Pancreas (tissue), 10 donors: ENCODE results near the gene PIGV. TPM values are rescaled to one million over a fixed set of nuclear protein-coding genes. Genes with fewer than 3 reads are reported as not detected.

ENCODE experiments used
- ATAC-seq, 4 donors: fragments of 200-7000 bp; cut with Tn5 transposase; one replicate each; pipeline versions ENCODE4 v1.8.0 to v1.9.1; 2020; ENCODE audit warnings: mild to moderate bottlenecking in 4 of 4, moderate library complexity in 4 of 4
- DNase-seq, 6 donors: peaks; one replicate each; pipeline ENCODE4 v3.0.0-alpha.2; 2020
- FAIRE-seq: peaks from 2 replicates; lab custom pipeline; 2012; peaks lifted over from hg19 to GRCh38; lab: Jason Lieb, UNC
- H3K27ac ChIP-seq, 4 donors: fragments of 200-600 bp; sonication (generic); 1 replicate in 3 of 4; 2 replicates in 1 of 4; pipeline versions ENCODE4 v1.5.0 to v1.8.0; 2020
- H3K27me3 ChIP-seq, 4 donors: fragments of 200-600 bp; one replicate each; pipeline ENCODE4 v1.8.0; 2021
- H3K36me3 ChIP-seq, 3 donors: fragments of 200-600 bp; sonication (generic) in 1 of 3; one replicate each; pipeline versions ENCODE4 v1.5.0 to v1.8.0; 2020 to 2021
- H3K4me1 ChIP-seq, 3 donors: fragments of 200-600 bp; one replicate each; pipeline ENCODE4 v1.8.0; 2021
- H3K4me3 ChIP-seq, 4 donors: fragments of 200-600 bp; sonication (generic) in 2 of 4; one replicate each; pipeline versions ENCODE4 v1.5.0 to v1.8.0; 2020 to 2021
- H3K9me3 ChIP-seq, 4 donors: fragments of 200-600 bp; one replicate each; pipeline ENCODE4 v1.8.0; 2021
- CTCF ChIP-seq, 4 donors: fragments of 200-600 bp; sonication (generic) in 3 of 4; IDR thresholded peaks; one replicate each; pipeline versions ENCODE4 v1.5.0 to v1.8.0; 2021; ENCODE audit warnings: antibody characterized with exemption in 4 of 4
- WGBS, 2 donors: extraction: QIAGEN DNeasy Blood & Tissue Kit; methylation state at CpG; one replicate each; pipeline ENCODE4 v1.1.7; 2013; 5-methylcytosine and 5-hydroxymethylcytosine counted together
- intact Hi-C, 3 donors: fragments of 100-400 bp; cut with DNase I; formaldehyde crosslinking; loops; one replicate each; pipeline versions ENCODE4 v1.11.1 to v1.14.2; 2022
- polyA plus RNA-seq, 2 donors: library from polyadenylated mRNA; stranded (reverse); fragments of 200-250 nt; gene quantifications; one replicate each; pipeline ENCODE4 v1.2.3, GENCODE V29; 2013
- total RNA-seq, 6 donors: library from RNA; stranded (reverse); fragmentation: NEBNext Ultra II Directional in 4 of 6; extraction: Animal tissue kit (Norgen Biotek cat#: 25700) in 4 of 6; gene quantifications; one replicate each; pipeline versions ENCODE4 v1.2.1 to v1.2.4, GENCODE V29; 2021 to 2023
- donor health status: healthy with polysubstance abuse.
- donor health status: DM: no; HTN: no; CAD: no; lungs with moderate emphysema.
- donor health status: DM: no; HTN: no; CAD: no.
- donor health status: control.
- donor health status: control.
- donor health status: Bipolar disorder and iron deficiency.
- donor health status: DM: yes; HTN: yes; CAD: no.
- donor health status: DM: no; HTN: no; CAD: no.
- donor health status: DM: no; HTN: no; CAD: no.
- donor health status: DM: yes; HTN: yes; CAD: no.

Gene PIGV
- total and polyA plus RNA-seq, 8 donors, result 3.3 to 9.5 (median 6.5) TPM

- Histone ChIP-seq H3K4me3 (no peak overlapping the region), H3K9me3 (no peaks in the 10 kb centered on the region), H3K4me1 (peaks cover 0 to 7% (median 3%) of the 10 kb centered on the region in 3 donors), H3K36me3 (peaks cover 6 to 32% (median 24%) of the 10 kb centered on the region in 3 donors), H3K27ac (no peak overlapping the region), H3K27me3 (no peaks in the 10 kb centered on the region)
- FAIRE-seq, result no peak
- WGBS, 2 donors, result 97 to 100% methylated on average over 3 of the region's 3 CpGs
- TF ChIP-seq CTCF (IDR thresholded peaks at IDR 0.05), result no peak
- ATAC-seq, result peak in 1 of 4 donors; percentile 8
- no peak for DNase-seq
- intact Hi-C loops, result no loop called here
Measured at GRCh38 chr1:26758358-26758757, 29.4 kb upstream of the PIGV start.

- Histone ChIP-seq H3K36me3 (peaks cover 6 to 27% (median 25%) of the 10 kb centered on the region in 3 donors), H3K4me1 (peaks cover 0 to 7% (median 0%) of the 10 kb centered on the region in 3 donors), H3K27me3 (no peaks in the 10 kb centered on the region), H3K4me3 (no peak overlapping the region), H3K9me3 (no peaks in the 10 kb centered on the region), H3K27ac (no peak overlapping the region)
- ATAC-seq (peak in 1 of 4 donors; percentile 22), FAIRE-seq (no peak), DNase-seq (no peak)
- TF ChIP-seq CTCF (IDR thresholded peaks at IDR 0.05), result no peak
- intact Hi-C loops, result no loop called here
Measured at GRCh38 chr1:26759531-26759930, 28.2 kb upstream of the PIGV start.

- peaks cover 6 to 35% (median 29%) of the 10 kb centered on the region in 3 donors for H3K36me3 ChIP-seq
- FAIRE-seq (no peak), DNase-seq (no peak), ATAC-seq (peak in 2 of 4 donors; percentile 27 to 33)
- peaks cover 0 to 7% (median 0%) of the 10 kb centered on the region in 3 donors for H3K4me1 ChIP-seq
- H3K27me3 ChIP-seq, result no peaks in the 10 kb centered on the region
- TF ChIP-seq CTCF (IDR thresholded peaks at IDR 0.05), result no peak
- 51 to 53% methylated on average over 3 of the region's 3 CpGs for WGBS, 2 donors
- no peak overlapping the region for H3K4me3 ChIP-seq
- H3K9me3 ChIP-seq, result no peaks in the 10 kb centered on the region
- H3K27ac ChIP-seq, result no peak overlapping the region
- intact Hi-C loops, result no loop called here
Measured at GRCh38 chr1:26761217-26761616, 26.5 kb upstream of the PIGV start.

GRCh38 chr1:26767714-26768113 is 20.0 kb upstream of the PIGV start:
- Histone ChIP-seq H3K4me3 (no peak overlapping the region), H3K9me3 (no peaks in the 10 kb centered on the region), H3K36me3 (peaks cover 2 to 48% (median 27%) of the 10 kb centered on the region in 3 donors), H3K27me3 (no peaks in the 10 kb centered on the region), H3K27ac (no peak overlapping the region), H3K4me1 (peaks cover 0 to 11% (median 0%) of the 10 kb centered on the region in 3 donors)
- FAIRE-seq, result no peak
- no peak for DNase-seq
- intact Hi-C loops, result no loop called here
- no peak for TF ChIP-seq CTCF (IDR thresholded peaks at IDR 0.05)
- ATAC-seq, result no peak
- WGBS, 2 donors, result 85 to 86% methylated on average over 4 of the region's 4 CpGs

GRCh38 chr1:26768755-26769154 is 19.0 kb upstream of the PIGV start:
- ATAC-seq, result peak; percentile 28 to 65 (median 46)
- Histone ChIP-seq H3K36me3 (peaks cover 4 to 52% (median 29%) of the 10 kb centered on the region in 3 donors), H3K27me3 (no peaks in the 10 kb centered on the region), H3K27ac (peak overlapping the region in 2 of 4 donors; percentile 17 to 36), H3K4me3 (no peak overlapping the region), H3K4me1 (peaks cover 0 to 11% (median 0%) of the 10 kb centered on the region in 3 donors), H3K9me3 (no peaks in the 10 kb centered on the region)
- DNase-seq, result no peak
- WGBS, 2 donors, result 4 to 11% methylated on average over 3 of the region's 3 CpGs
- TF ChIP-seq CTCF (IDR thresholded peaks at IDR 0.05), result no peak
- FAIRE-seq, result no peak
- intact Hi-C loops, result no loop called here
